Stromal cell of bone marrow (primary cell): Measurements from ENCODE around the gene IRF2.
"Not testable (repeated sequence)": the region's sequence is repeated elsewhere in the genome, so short reads cannot be mapped to it uniquely, and the experiment has no call there.

Experiments
- DNase-seq: peaks from one replicate; pipeline ENCODE4 v3.0.0-alpha.2; 2012; ENCODE audit warnings: low read depth

IRF2 gene

DNA sequence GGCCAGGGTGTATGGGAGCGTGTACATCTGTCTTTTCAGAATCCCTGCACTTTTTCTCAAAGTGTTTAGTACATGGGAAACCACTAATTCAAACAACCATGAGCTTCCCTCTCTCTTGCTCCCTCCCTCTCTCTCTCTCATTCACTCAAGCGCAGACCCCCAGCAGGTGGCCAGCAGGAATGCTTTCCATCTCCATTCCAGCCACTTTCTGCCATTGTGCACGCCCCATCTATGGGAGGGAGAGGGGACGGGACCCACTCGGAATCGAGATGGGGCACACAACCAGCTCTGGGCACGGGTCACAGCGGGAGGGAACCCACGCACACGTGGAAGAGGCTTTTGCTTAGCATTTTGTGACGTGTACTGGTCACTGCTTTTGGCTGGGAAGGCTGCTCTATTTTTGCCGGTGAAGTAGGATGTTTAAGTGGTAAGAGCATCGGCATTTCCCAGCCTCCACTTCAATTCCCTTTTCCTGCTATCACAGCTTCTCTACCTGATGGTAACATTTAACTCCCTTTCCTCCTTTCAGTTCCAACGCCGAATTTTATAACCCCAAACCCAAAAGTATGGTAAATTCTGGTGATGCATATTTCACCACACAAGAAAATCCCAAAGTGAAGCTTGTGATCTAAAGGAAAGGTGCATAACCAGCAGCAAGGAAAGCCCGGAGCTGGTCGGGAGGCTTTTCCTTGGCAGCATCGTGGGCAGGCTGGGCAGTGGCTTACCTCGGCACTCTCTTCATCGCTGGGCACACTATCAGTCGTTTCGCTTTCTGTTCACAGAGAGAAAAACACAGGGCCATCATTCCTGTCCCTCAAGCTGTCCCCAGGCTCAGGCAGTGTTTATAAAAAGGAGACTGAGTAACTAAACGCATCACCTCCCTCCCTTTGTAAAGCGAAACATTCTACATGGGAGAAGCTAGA is 84.1 kb downstream of the IRF2 start:
- no peak for DNase-seq

DNA sequence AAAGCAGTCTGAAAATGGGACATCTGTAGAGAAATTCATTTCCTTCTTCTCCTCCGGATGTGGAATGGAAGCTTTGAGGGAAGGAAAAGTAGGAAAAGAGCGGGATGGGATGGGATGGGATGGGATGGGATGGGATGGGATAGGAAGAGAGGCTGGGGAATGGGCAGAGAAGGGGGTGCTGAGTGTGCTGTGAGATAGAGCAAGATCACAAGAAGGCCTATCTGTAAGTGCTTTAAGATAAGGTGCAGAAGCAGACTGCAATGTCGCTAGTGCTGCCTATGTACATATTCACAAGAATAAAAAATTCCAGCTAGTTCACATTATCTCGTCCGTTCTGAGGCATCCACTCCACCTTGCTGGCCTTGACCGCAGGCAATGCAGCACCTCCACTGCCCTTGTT is 86.2 kb downstream of the IRF2 start:
- DNase-seq, result no peak

DNA sequence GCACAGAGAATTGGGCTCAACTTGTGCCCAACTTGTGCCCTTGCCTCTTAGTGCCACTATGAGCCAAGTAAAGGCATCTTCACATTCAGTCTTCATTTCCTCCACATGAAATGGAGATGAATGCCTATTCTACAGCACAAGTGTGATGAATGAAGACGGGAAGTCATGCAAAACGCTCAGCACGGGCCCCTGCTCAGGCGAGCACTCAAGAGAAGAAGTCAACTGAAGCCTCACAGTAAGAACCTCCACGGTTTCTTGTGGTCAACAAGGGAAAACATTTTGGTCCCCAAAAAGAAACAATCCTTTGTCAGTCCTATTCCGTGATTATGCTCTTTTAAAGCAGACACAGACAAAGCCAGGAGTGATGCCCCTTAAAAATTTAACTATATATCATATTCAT is 87.0 kb downstream of the IRF2 start:
- no peak for DNase-seq

DNA sequence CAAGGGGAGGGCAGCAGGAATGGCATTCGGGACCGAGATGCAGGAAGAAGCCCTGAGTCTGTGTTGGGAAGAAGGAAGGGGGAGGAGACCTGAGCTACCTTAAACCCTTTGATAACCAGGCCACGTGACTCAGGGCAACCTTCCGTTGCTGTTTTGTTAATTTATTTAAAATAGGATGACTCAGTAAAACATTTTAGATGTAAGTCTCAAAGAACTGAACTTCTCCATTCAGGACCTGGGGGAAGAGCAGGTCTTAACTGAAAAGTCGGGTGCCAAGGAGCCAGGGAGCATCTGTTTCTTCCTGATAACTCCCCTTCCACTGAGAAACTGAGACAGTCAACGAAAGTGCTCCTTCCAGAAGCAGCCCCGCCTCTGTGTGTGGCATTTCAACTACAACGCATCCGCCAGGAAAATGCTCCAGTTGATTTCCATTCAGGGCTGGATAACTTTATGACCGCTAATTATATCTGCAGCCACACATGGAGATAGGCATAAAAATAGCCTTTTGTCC is 88.0 kb downstream of the IRF2 start:
- no peak for DNase-seq

DNA sequence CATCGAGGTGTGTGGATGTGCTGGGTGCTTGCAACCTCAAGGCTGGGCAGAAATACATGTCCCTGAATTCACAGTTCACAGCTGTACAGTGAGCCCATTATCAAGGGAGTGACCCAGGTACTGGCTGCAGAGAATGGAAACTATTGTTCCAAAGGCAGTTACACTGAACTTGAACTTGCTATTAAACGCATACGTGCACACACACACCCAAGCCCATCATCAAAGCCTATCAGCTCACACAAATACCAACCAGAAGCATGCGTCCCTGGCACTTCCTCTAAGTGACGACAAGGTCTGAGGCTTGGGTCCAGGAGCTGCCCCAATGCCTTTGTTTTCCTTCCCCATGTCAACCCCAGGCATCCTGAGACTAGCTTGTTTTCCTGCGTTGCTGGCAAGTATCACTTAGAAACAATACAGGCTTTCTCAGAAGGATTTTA is 88.6 kb downstream of the IRF2 start:
- DNase-seq, result no peak

DNA sequence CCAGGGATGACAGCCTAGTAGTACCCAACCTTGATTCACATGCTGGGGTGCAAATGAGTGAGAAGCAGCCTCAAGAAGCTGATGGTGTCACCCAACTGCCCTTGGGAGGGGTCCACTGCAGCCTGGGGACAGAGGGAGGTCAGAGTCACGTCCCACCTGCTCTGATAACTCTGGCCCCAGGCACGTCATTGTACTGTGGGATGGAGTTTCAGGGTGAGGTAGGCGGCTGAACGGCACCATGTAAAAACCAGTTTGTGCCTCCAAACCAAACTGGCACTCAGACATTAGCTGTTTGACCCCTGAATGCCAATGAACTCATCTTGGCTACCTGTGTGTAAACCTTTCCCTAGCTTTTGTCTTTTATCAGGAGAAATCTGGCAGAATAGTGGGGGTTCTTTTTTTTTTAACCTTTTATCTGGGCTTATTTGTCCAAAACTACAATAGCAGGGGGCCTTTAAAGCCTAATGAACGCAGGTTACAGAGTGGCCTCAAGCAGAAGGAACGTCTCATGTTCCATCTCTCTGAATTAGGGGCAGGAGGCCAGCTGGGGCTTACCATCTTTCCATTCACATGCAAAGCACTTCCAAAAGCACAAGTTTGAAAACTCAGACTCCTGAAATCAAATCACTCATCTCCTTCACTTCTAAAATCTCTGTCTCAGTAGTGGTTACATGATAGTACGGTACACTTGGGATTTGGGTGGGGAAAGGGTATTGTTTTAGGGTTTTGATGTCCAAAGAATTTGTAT is 89.4 kb downstream of the IRF2 start:
- DNase-seq, result no peak

DNA sequence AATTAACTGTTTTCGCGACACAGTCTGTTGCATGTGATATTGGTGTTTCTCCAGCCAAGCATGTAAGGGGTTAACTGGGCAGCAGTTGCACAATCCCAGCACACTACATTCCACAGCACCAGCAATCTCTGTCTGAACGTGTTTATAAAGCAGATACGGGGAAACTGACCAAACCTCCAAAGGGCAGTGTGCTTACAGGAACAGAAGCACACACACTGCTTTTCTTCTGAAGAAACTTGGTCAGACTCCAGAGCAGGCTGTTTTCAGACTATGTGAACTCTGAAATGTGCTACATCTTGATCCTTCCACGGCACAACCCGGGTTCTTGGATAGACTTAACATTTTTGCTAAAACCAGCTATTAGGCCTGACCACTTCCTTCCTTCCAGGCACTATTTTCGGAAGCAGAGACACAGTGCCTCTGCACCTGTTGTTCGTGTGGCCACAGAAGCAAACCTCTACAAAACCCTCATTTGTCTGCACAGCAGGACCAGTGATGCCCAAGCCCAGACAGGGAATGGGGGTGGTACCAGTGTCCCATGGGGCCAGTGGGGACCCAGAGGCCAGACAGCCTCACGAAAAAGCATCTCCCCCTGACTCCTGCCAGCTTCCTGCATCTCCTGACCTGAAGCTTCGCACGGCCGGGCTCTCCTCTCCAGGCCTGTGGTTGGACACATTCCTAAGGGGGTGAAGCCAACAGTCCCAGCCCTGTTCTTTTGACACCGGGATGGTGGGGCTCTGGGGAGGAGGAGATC is 90.1 kb downstream of the IRF2 start:
- DNase-seq, result peak; percentile 90

DNA sequence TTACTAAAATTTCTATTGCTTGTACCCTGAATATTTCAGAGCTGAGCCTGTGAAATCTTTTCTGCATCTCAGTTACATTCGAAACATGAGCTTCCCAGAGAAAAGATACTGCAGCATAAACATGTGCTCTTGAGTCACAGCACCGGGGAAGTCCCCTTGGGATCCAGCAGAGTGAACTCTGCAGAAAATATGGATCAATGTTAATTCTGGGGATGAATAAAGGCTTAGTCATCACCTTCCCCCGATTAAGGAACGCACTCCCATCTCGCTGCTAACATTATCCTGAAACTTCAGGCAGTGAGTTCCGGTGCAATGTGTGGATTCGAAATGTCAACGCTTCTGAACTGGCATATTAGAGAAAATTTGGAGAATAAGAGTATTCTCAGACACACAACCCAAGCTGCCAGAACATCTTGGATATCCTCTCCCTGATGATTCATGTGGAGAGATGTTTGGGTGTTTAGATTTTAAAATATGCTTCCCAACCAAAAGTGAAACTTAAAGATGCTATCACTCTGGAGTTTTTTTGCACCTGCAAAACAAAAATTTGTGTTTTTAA is 90.8 kb downstream of the IRF2 start:
- peak; percentile 96 for DNase-seq

DNA sequence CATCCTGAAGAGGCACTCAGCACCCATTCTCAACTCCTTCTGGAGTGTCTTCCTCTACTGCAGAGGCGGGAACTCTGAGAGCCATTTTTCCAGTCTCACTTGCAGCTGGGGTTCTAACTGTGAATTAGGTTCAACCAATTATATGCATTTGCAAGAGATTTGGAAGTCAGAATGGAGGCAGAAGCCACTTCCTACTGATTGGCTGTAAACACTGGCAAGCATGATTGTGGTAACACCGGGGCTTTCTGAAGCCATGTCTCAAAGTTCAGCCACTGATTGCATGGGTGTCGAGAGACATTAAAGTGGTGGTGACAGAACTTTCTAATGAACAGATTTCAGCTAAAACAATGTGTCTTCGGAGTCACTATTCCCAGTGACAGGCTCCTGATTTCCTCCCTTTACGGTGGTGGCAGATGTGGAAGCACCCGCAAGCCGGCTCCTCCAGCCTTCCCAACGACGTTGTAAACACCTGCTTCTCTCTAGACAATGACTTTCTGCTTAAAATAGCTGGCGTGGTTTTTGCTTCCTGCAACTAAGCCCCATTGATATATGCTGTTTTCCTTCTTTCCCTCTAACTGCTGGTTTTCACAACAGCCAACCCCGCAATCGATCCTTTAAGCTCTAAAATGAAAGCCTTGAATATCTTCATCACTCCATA is 92.0 kb downstream of the IRF2 start:
- no peak for DNase-seq

DNA sequence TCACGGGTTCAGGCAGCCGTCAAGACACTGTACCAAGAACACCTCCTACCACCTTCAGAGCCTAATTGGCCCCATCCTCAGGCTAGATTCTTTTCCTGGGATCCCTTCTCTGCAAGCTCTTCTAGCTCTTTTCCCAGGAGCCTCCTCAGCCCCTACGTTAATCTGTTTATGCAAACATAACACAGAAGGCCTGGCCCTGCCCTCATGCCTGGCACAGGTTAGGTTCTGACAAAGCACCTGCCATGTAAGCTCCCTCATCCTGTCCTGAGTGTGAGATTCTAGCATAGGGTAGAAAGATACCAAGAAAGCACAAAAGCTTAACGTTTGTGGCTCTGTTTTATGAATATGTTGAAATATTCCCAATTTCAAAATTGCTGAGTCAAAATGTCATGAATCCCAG is 93.6 kb downstream of the IRF2 start:
- DNase-seq, result no peak

DNA sequence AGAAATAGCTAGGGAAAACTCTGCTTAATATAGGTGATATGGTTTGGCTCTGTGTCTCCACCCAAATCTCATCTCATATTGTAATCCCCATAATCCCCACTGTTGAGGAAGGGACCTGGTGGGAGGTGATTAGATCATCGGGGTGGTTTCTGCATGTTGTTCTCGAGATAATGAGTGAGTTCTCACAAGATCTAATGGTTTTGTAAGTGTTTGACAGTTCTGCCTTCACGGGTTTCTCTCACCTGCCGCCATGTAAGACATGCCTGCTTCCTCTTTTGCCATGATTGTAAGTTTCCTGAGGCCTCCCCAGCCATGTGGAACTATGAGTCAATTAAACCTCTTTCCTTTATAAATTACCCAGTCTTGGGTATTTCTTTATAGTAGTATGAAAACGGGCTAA is 94.1 kb downstream of the IRF2 start:
- not testable (repeated sequence) for DNase-seq

DNA sequence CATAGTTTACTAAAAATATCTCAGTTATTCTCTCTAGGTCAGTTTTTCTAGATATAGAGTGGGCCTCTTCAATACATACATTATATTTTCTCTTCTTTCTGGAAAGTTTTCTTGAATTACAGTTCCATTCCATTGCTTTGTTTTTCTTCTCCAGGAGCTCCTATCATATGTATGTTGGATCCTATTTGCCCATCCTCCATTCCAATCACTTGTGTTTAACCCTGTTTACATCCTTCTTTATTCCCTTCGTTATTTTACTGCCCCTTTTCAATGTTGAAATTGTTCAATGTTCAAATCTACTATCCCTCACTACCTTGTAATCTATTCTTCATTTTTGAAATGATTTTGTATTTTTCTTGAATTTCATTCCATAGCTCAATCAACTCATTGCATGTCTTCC is 97.4 kb downstream of the IRF2 start:
- no peak for DNase-seq

DNA sequence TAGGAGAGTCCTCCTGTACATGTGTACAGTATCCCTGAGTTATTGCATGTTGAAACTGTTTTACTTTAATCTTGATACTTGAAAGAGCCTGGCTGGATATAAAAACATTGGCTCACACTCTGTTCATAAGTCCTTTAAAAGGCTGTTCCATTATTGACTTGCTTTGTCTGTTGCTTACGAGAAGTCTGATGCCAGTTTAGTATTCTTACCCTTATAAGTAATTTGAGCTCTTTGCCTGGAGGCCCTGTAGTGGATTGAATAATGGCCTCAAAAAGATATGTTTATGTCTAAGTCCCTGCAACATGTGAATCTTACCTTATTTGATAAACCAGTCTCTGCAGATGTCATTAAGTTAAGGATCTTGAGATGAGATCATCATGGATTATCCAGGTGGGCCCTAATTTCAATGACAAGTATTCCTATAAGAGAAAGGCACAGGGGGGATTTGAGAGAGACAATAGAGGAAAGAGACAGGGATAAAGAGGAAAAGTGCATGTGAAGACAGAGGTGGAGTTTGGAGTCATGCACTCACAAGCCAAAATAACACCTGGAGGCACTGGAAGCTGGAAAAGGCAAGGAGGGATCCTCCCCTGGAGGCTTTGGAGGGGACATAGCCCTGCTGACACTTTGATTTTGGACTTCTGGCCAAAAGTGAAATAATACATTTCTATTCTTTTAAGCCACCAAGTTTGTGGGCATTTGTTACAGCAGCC is 98.1 kb downstream of the IRF2 start:
- DNase-seq, result no peak

DNA sequence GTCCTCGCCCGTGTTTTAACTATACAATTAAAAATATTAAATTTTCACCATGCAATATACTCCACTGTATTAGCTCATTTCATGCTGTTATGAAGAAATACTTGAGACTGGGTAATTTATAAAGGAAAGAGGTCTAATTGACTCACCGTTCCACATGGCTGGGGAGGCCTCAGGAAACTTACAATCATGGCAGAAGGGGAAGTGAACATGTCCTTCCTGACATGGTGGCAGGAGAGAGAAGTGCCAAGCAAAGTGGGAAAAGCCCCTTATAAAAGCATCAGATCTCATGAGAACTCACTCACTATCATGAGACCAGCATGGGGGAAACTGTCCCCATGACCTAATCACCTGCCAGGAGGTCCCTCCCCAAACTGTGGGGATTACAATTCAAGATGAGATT is 98.7 kb downstream of the IRF2 start:
- not testable (repeated sequence) for DNase-seq

DNA sequence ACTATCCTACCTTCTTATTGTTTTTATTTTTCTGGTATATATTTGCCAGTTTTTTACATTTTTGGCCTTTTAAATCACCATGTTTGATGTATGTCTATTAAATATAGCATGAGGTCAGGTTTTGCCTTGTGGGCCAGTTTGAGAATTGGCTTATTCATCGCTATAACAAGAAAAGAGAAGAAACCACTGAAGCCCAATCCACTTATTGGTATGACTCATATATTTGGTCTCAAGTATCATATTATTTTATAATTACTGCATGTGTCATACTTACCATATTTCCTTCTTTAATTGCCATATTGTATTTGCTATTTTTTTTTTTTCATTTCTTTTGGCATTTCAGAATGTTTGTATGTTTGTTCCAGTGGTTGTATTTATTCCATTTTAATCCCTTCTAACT is 99.3 kb downstream of the IRF2 start:
- peak; percentile 61 for DNase-seq

DNA sequence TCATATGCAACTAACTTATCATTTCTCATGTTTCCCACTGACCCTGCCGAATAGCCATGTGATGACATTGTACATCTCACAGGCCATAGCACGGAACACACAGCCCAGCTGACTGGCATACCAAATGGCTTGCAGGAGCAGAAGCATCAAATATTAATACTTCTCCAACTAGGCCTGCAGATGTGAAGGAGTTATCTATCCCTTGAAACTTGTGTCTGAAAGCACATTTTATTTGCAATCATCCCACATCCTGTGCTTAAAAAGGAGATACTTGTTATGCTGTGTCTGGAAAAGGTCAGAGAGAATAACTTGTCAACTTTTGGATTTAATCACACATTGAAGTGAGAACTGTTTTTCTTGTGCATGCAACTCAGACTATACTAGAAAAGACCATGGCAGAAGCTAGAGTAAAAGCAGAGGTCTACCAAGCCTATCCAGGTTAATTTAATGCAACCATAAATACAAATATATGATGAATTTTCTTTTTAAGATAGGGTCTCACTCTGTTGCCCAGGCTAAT is 100.4 kb downstream of the IRF2 start:
- no peak for DNase-seq

DNA sequence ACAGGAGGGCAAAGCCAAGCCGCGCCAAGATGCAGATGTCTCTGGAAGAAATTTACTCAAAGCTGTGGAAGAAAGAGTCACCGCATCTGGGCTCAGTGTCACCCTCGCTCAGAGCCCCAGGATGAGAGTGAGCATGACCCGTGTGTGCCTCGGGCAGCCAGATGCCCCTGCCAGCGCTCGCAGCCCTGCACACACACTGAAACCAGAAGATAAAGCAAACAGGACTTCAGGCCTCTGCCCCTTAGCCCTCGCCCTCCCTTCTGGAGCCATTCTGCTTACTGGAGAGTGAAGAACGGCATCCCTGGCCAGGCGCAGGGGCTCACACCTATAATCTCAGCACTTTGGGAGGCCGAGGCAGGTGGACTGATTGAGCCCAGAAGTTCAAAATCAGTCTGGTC is 103.0 kb downstream of the IRF2 start:
- no peak for DNase-seq

DNA sequence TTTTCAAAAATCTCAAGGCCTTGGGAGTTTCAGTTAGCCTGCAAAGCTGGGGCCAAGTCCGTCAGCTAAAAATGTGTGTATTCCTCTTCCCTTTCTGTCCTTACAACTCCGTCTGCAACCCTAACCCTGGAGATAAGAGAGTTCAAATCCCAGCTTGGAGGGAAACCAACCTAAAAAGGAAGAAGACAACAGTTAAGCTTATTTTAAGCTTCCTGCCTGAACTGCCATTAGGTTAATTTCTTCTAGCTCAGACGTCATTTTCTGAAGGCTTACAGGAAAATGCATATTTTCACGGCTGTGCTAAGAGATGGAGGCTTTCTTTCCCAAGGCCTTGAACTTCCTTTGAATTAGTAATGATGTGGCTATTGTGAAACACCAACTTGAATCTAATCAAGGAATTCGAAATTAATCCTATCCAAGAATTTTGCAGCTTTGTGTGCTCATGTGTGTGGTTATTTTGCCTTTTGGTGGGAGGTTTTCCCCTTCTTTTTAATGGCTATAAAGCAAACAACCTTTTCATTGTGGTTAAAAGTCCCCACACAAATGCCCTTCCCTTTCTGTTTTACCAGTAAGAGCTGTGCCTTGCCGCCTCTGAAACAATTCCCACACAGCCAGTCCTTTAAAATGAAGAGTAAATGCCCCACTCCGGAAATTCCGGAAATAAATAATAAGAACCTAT is 103.5 kb downstream of the IRF2 start:
- peak; percentile 14 for DNase-seq

DNA sequence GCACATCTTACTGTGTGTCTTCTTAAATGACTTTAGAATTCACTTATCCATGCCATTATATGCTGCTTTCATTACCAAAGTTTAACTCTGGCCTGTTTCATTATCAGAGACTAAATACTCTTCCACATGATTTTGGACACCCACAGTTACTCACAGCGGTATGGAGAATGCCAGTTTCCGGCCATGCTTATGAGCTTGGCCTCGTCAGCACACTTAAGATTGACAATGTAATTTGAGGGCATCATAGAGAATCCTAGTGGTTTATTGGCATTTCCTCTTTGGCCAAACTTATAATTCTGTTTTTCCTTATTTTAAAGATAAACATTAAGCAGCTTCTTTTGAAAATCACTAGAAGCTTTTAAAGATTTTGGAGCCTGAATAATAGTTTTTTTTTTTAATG is 104.5 kb downstream of the IRF2 start:
- peak; percentile 70 for DNase-seq

DNA sequence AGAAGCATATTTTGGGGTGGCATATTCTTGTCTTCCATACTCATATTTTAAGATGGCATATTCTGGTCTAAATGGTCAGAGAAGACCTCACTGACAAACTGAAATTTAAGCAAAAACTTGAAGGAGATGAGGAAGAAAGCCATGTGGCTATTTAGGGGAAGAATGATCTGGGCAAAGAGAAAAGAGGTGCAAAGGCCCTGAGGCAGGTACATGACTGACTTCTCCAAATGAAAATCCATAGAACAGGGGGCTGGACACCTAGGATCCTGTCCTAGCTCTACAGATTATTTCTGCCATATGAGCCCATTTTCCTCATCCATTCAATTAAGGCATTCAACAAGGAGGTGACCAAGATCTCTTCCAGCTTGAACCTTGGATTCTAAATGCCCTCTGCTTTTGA is 105.6 kb downstream of the IRF2 start:
- DNase-seq, result no peak
